ENCODE results near the gene TEC.
"Not testable (repeated sequence)": the region's sequence is repeated elsewhere in the genome, so short reads cannot be mapped to it uniquely, and the experiment has no call there.

Gene TEC

GRCh38 chr4:48235050-48235449 is 34.6 kb downstream of the TEC start:
- Histone ChIP-seq H3K4me3 (ENCODE audit: low read depth in 1 of 2, low read length in 2 of 2) (no peak overlapping the region), H3K36me3 (ENCODE audit: insufficient read depth, low read length) (no peaks in the 10 kb centered on the region), H3K9ac (ENCODE audit: low read length) (no peak overlapping the region), H3K27ac (ENCODE audit: low read depth, low read length) (no peak overlapping the region), H3K4me1 (ENCODE audit: insufficient read depth, low read length) (no peaks in the 10 kb centered on the region), H3K9me3 (ENCODE audit: low read length) (no peaks in the 10 kb centered on the region), H3K27me3 (ENCODE audit: control insufficient read depth in 1 of 2, insufficient read depth in 2 of 2, low read length in 2 of 2) (no peaks in the 10 kb centered on the region)

GRCh38 chr4:48234575-48234974 is 35.1 kb downstream of the TEC start:
- no peaks in the 10 kb centered on the region for H3K36me3 ChIP-seq (ENCODE audit: insufficient read depth, low read length)
- H3K4me1 ChIP-seq (ENCODE audit: insufficient read depth, low read length), result no peaks in the 10 kb centered on the region
- no peak overlapping the region for H3K27ac ChIP-seq (ENCODE audit: low read depth, low read length)

GRCh38 chr4:48228949-48229348 is 40.7 kb downstream of the TEC start:
- Histone ChIP-seq H3K4me3 (ENCODE audit: low read depth in 1 of 2, low read length in 2 of 2) (no peak overlapping the region), H3K36me3 (ENCODE audit: insufficient read depth, low read length) (no peaks in the 10 kb centered on the region), H3K9ac (ENCODE audit: low read length) (no peak overlapping the region), H3K27me3 (ENCODE audit: control insufficient read depth in 1 of 2, insufficient read depth in 2 of 2, low read length in 2 of 2) (no peaks in the 10 kb centered on the region), H3K27ac (ENCODE audit: low read depth, low read length) (no peak overlapping the region), H3K4me1 (ENCODE audit: insufficient read depth, low read length) (no peaks in the 10 kb centered on the region), H3K9me3 (ENCODE audit: low read length) (no peaks in the 10 kb centered on the region)

More at GRCh38 chr4:48234575-48234974, 35.1 kb downstream of the TEC start:
- no peaks in the 10 kb centered on the region for H3K27me3 ChIP-seq (ENCODE audit: control insufficient read depth in 1 of 2, insufficient read depth in 2 of 2, low read length in 2 of 2)
- H3K9me3 ChIP-seq (ENCODE audit: low read length), result no peaks in the 10 kb centered on the region
- no peak overlapping the region for H3K4me3 ChIP-seq (ENCODE audit: low read depth in 1 of 2, low read length in 2 of 2)
- H3K9ac ChIP-seq (ENCODE audit: low read length), result no peak overlapping the region

- Histone ChIP-seq H3K4me3 (ENCODE audit: low read depth in 1 of 2, low read length in 2 of 2) (no peak overlapping the region), H3K27me3 (ENCODE audit: control insufficient read depth in 1 of 2, insufficient read depth in 2 of 2, low read length in 2 of 2) (no peaks in the 10 kb centered on the region), H3K9me3 (ENCODE audit: low read length) (no peaks in the 10 kb centered on the region), H3K27ac (ENCODE audit: low read depth, low read length) (no peak overlapping the region), H3K9ac (ENCODE audit: low read length) (no peak overlapping the region), H3K36me3 (ENCODE audit: insufficient read depth, low read length) (no peaks in the 10 kb centered on the region), H3K4me1 (ENCODE audit: insufficient read depth, low read length) (no peaks in the 10 kb centered on the region)
These were observed 42.0 kb downstream of the TEC start for GRCh38 chr4:48227662-48228061.

- Histone ChIP-seq H3K9ac (ENCODE audit: low read length) (no peak overlapping the region), H3K36me3 (ENCODE audit: insufficient read depth, low read length) (no peaks in the 10 kb centered on the region), H3K27ac (ENCODE audit: low read depth, low read length) (no peak overlapping the region), H3K9me3 (ENCODE audit: low read length) (no peaks in the 10 kb centered on the region), H3K4me3 (ENCODE audit: low read depth in 1 of 2, low read length in 2 of 2) (no peak overlapping the region), H3K27me3 (ENCODE audit: control insufficient read depth in 1 of 2, insufficient read depth in 2 of 2, low read length in 2 of 2) (no peaks in the 10 kb centered on the region), H3K4me1 (ENCODE audit: insufficient read depth, low read length) (no peaks in the 10 kb centered on the region)
These were observed 43.4 kb downstream of the TEC start for GRCh38 chr4:48226199-48226598.

- Histone ChIP-seq H3K4me1 (ENCODE audit: insufficient read depth, low read length) (no peaks in the 10 kb centered on the region), H3K27me3 (ENCODE audit: control insufficient read depth in 1 of 2, insufficient read depth in 2 of 2, low read length in 2 of 2) (no peaks in the 10 kb centered on the region), H3K27ac (ENCODE audit: low read depth, low read length) (no peak overlapping the region)
These were observed 44.1 kb downstream of the TEC start for GRCh38 chr4:48225368-48226141.

GRCh38 chr4:48224606-48225005 is 45.0 kb downstream of the TEC start:
- Histone ChIP-seq H3K9ac (ENCODE audit: low read length) (no peak overlapping the region), H3K9me3 (ENCODE audit: low read length) (no peaks in the 10 kb centered on the region), H3K36me3 (ENCODE audit: insufficient read depth, low read length) (no peaks in the 10 kb centered on the region), H3K27ac (ENCODE audit: low read depth, low read length) (no peak overlapping the region), H3K4me1 (ENCODE audit: insufficient read depth, low read length) (no peaks in the 10 kb centered on the region), H3K27me3 (ENCODE audit: control insufficient read depth in 1 of 2, insufficient read depth in 2 of 2, low read length in 2 of 2) (no peaks in the 10 kb centered on the region), H3K4me3 (ENCODE audit: low read depth in 1 of 2, low read length in 2 of 2) (no peak overlapping the region)

More at GRCh38 chr4:48225368-48226141, 44.1 kb downstream of the TEC start:
- Histone ChIP-seq H3K9ac (ENCODE audit: low read length) (no peak overlapping the region), H3K9me3 (ENCODE audit: low read length) (no peaks in the 10 kb centered on the region), H3K36me3 (ENCODE audit: insufficient read depth, low read length) (no peaks in the 10 kb centered on the region), H3K4me3 (ENCODE audit: low read depth in 1 of 2, low read length in 2 of 2) (no peak overlapping the region)

GRCh38 chr4:48223633-48224295 is 45.9 kb downstream of the TEC start:
- H3K4me1 ChIP-seq (ENCODE audit: insufficient read depth, low read length), result no peaks in the 10 kb centered on the region
- no peaks in the 10 kb centered on the region for H3K9me3 ChIP-seq (ENCODE audit: low read length)
- no peak overlapping the region for H3K27ac ChIP-seq (ENCODE audit: low read depth, low read length)
- H3K9ac ChIP-seq (ENCODE audit: low read length), result no peak overlapping the region
- H3K27me3 ChIP-seq (ENCODE audit: control insufficient read depth in 1 of 2, insufficient read depth in 2 of 2, low read length in 2 of 2), result no peaks in the 10 kb centered on the region
- H3K36me3 ChIP-seq (ENCODE audit: insufficient read depth, low read length), result no peaks in the 10 kb centered on the region
- H3K4me3 ChIP-seq (ENCODE audit: low read depth in 1 of 2, low read length in 2 of 2), result no peak overlapping the region

- Histone ChIP-seq H3K9me3 (ENCODE audit: low read length) (no peaks in the 10 kb centered on the region), H3K36me3 (ENCODE audit: insufficient read depth, low read length) (no peaks in the 10 kb centered on the region), H3K9ac (ENCODE audit: low read length) (no peak overlapping the region), H3K4me1 (ENCODE audit: insufficient read depth, low read length) (no peaks in the 10 kb centered on the region), H3K27me3 (ENCODE audit: control insufficient read depth in 1 of 2, insufficient read depth in 2 of 2, low read length in 2 of 2) (no peaks in the 10 kb centered on the region), H3K27ac (ENCODE audit: low read depth, low read length) (no peak overlapping the region), H3K4me3 (ENCODE audit: low read depth in 1 of 2, low read length in 2 of 2) (no peak overlapping the region)
These were observed 47.1 kb downstream of the TEC start for GRCh38 chr4:48222491-48222890.

GRCh38 chr4:48219430-48219829 is 50.2 kb downstream of the TEC start:
- H3K36me3 ChIP-seq (ENCODE audit: insufficient read depth, low read length); H3K9me3 ChIP-seq (ENCODE audit: low read length); H3K9ac ChIP-seq (ENCODE audit: low read length); H3K4me3 ChIP-seq (ENCODE audit: low read depth in 1 of 2, low read length in 2 of 2); H3K27ac ChIP-seq (ENCODE audit: low read depth, low read length); H3K27me3 ChIP-seq (ENCODE audit: control insufficient read depth in 1 of 2, insufficient read depth in 2 of 2, low read length in 2 of 2); H3K4me1 ChIP-seq (ENCODE audit: insufficient read depth, low read length): not testable (repeated sequence)

GRCh38 chr4:48216563-48216962 is 53.1 kb downstream of the TEC start:
- H3K4me1 ChIP-seq (ENCODE audit: insufficient read depth, low read length), result no peaks in the 10 kb centered on the region
- H3K36me3 ChIP-seq (ENCODE audit: insufficient read depth, low read length), result no peaks in the 10 kb centered on the region
- no peaks in the 10 kb centered on the region for H3K9me3 ChIP-seq (ENCODE audit: low read length)
- no peak overlapping the region for H3K4me3 ChIP-seq (ENCODE audit: low read depth in 1 of 2, low read length in 2 of 2)
- H3K27ac ChIP-seq (ENCODE audit: low read depth, low read length), result no peak overlapping the region
- H3K9ac ChIP-seq (ENCODE audit: low read length), result no peak overlapping the region
- H3K27me3 ChIP-seq (ENCODE audit: control insufficient read depth in 1 of 2, insufficient read depth in 2 of 2, low read length in 2 of 2), result no peaks in the 10 kb centered on the region

- Histone ChIP-seq H3K9me3 (ENCODE audit: low read length) (no peaks in the 10 kb centered on the region), H3K36me3 (ENCODE audit: insufficient read depth, low read length) (no peaks in the 10 kb centered on the region), H3K9ac (ENCODE audit: low read length) (no peak overlapping the region), H3K4me1 (ENCODE audit: insufficient read depth, low read length) (no peaks in the 10 kb centered on the region), H3K4me3 (ENCODE audit: low read depth in 1 of 2, low read length in 2 of 2) (no peak overlapping the region), H3K27ac (ENCODE audit: low read depth, low read length) (no peak overlapping the region), H3K27me3 (ENCODE audit: control insufficient read depth in 1 of 2, insufficient read depth in 2 of 2, low read length in 2 of 2) (no peaks in the 10 kb centered on the region)
These were observed 53.7 kb downstream of the TEC start for GRCh38 chr4:48215977-48216376.
